SKM-1 treated with dmso at 0.1 percent for 144 hours (cell line): ENCODE measurements around the gene B3GNT4.
"Not testable (repeated sequence)": the region's sequence is repeated elsewhere in the genome, so short reads cannot be mapped to it uniquely, and the experiment has no call there.

Experiments
- DNase-seq: peaks from one replicate; lab custom pipeline; 2025; ENCODE audit not compliant: unreplicated experiment; lab: John Stamatoyannopoulos, UW

The B3GNT4 gene

DNA sequence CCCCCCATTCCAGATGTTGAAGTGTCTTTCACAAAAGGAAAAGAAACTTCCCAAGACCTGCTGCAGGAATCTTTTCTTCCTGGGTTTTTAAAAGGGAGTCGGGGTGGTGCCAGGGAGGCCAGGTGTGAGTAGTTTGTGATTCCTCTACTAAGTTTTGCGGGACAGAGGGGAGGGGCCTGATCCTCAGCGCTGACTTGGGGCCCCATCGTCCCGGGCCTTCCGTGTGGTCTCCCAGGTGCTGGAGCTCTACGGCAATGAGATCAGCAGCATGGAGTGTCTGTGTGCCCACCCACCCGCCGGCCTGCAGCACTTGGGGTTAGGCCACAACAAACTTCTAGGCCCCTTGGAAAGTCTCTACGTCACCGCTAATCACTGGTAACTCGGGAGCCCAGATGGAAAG is 16.0 kb upstream of the B3GNT4 start:
- DNase-seq: no peak

DNA sequence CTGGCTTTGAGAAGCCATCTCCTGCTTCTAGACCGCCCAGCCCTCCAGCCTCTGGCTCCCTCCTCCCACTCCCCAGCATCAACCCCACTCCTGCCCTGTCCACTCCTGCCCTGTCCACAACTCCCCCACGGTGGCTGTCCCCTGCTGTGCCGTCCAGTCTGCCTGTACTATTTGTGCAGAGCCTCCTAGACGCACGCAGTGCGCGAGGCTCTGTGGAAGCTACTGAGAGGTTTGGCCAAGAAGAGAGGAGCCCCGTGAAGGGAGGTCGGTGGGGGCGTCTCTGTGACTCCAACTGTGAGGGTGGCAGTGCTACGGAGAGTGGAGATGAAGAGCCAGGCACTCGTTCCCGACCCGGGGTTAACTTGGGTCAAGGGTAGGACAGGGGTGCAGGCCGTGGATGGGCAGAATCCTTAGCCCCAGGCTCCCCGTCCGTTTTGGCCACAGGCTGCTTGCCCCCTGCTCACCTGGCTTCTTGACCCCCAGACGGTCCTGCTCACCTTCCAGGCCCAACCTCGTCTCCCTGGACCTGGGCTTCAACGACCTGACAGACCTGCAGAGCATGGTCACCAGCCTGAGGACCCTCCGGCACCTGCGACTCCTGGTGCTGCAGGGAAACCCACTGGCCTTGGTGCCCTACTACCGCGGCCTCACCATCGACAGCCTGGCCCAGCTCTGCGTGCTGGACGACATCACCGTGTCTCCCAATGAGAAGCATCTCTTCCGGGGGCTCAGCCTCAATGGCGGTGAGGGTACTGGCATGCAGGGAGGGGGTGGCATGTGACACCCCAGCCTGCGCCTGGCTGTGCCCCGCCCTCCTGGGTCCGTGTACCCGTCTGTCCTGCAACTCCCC is 13.7 kb upstream of the B3GNT4 start:
- DNase-seq: no peak

DNA sequence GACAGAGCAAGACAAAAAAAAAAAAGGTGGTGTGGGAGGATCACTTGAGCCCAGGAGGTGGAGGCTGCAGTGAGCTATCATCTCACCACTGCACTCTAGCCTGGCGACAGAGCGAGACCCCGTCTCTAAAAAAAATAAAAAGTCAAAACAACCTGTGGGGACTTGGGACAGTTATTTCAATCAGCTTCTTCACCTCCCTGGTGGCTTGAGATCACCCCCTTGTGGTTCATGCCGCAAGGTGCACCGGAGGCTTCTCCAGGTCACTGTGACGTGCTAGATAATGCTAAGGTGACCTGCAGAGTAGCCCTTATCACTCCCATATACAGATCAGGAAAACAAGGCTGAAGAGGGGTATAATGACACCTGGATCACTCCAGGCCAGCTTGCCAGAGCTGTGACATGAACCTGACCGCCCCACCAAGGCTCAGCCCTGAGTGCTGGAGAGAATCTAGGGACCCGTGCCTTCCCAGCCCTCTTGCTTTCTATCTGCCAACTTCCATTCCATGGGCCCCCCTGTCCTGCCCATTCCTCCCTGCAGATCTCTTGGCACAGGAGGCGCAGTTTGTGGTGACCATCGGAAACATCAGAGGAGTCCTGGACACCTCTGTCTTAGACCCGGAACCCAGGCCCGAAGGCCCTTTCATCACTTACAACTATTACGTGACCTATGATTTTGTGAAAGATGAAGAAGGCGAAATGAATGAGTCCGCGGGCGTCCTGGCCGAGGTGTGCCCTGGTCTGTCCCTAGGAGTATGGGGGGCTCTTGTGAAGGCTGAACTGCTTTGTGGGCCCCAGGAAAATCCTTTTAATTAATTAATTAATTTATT is 12.5 kb upstream of the B3GNT4 start:
- peak; percentile 1 for DNase-seq

DNA sequence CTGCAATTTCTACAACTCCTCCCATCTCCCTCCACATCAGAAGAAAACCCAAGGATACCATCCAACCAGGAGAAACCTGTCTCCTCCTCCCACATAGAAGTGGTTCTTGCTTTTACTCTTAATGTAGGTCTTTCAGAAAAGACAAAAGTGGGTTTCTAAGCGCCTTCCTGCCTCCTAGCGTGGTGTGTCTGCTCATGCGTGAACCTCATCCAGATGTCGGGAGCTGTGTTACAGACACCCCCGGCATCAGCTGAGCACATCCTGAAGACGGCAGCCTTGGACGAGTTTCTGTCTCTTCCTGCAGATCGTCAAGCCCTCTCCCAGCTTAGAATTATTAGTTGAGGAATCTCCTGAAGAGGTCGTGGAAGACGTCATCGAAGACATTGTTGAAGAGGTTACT is 11.1 kb upstream of the B3GNT4 start:
- DNase-seq: no peak

DNA sequence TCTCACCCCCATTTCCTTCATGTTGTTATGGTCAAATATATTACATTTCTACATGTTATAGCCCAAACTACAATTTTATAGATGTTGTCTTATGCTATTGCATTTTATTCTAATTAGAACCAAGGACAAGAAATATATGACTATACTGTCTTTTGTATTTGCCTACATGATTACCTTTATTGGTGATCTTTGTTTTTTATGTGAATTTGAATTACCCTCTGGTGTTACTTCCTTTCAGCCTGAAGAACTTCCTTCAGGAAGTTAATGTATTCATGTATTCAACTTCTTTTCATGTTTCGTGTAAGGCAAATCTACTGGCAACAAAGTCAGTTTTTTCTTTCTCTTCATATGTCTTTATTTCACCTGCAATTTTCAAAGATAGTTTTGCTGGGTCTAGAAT is 8.7 kb upstream of the B3GNT4 start:
- no peak for DNase-seq

DNA sequence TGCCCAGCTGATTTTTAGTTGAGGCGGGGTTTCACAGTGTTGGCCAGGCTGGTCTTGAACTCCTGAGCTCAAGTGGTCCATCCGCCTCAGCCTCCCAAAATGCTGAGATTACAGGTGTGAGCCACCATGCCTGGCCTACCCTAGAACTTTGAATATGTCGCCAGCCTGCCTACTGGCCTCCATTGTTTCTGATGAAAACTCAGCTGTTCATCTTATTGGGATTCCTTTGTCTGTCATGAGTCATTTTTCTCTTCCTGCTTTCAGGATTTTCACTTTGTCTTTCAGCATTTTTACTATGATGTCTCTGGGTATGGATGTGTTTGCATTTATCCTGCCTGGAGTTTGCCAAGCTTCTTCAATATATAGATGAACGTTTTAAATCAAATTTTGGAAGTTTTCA is 8.1 kb upstream of the B3GNT4 start:
- DNase-seq: no peak

DNA sequence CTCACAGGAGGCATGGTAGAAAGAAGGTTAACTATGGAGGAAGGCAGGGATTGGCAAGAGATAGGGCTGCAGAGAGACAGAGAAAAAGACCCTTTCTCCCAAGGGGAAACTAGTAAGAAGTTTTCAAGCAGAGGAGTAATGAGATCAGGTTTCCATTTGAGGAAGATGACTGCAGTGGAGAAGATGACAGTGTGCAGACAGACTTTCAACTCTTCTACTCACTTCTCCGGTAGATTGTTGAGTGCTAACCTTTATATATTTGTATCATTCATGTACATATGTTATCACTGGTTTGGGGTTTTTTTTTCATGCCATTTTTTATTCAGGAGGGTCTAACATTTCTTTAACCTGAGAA is 5.9 kb upstream of the B3GNT4 start:
- DNase-seq: no peak

DNA sequence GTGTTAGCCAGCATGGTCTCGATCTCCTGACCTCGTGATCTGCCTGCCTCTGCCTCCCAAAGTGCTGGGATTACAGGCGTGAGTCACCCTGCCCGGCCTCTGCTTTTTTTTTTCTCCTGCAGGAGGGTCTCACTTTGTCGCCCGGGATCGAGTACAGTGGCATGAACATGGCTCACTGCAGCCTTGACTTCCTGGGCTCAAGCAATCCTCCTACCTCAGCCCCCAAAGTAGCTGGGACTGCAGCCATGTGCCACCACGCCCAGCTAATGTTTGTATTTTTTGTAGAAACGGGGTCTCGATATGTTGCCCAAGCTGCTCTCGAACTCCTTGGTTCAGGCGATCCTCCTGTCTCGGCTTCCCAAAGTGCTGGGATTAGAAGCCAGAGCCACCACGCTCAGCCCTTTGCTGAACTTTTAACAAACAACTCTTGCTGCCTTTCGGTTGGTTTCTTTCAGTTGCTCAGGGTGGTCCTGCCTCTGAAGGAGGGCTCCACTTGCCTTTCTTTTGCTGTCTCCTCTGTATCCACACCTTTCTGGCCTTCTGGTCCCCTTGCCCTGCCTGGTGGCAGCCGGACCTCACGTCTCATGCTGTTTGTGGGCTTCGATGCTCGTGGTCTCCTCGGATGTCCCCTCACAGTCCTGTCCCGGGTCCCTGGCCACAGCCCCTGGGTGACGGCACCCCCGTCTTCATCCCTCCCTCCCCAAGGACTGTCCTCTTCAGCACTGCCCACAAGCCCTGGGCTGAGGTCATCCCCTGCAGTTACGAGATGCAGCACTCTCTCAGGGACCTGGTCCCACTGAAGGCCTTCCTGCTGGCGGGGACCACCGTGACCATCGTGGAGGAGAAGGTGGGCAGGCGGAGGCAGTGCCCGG is 3.8 kb upstream of the B3GNT4 start:
- no peak for DNase-seq

DNA sequence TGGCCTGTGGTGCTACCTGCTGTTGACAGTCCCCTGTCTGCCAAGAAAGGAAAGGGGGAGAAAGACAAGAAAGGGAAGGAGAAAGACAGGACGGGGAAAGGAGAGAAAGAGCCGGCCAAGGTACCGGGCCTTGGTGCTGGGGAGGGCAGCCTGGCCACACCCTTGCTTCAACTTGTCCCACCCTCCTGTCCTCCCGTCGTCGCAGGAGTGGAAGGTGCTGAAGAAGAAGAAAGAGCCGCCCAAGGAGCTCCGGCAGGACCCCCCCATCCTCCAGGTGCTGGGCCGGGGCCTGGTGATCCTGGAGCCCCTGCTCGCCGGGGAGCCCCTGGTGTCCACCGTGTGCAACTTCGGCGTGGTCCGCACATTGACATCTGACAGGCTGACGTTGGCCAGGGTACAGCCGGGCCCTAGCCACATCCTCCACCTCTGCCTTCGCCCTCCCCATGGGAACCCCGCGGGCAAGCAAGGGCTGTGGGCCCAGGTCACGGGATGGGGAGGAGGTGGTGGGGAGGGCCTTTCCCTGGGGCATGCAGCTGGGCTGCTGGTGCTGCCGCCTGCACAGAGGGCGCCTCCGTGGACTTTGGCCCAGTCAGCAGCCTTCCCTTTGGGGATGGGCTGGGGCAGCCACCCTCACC is 2.9 kb upstream of the B3GNT4 start:
- DNase-seq: no peak

DNA sequence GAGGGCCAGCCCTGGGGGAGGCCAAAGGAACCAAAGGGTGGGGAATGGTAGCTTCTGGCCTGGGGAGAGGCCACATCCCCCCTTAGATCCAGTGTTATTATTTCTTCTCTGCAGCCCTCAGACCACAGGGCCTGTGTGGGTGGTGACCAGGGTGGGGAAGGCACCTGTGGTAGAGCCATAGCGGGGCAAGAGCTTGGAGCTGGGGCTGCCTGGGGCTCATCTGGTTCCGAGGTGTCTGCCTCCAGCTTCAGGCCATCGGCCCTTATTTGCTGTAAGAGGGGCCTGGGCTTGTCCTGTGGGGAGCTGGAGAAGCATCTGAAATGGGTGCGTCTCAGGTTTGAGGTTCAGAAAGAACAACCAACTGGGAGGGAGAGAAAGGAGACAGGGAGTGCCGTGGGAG is 2.1 kb upstream of the B3GNT4 start:
- DNase-seq: no peak

DNA sequence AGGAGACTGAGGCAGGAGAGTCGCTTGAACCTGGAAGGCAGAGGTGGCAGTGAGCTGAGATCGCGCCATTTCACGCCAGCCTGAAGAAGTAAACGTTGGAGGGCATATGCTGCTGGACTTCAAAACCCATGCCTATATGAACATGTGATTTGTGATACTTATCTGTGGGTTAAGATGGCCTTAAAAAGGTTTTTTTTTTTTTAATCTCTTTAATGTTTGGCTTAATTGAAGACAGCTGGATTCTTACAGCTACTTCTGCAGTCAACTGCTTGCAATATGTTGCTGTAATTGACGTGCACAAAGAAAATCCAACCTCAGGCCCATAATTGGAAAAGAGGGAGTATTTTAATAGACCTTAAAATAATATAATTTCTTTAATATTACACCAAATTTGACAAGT is 1.5 kb upstream of the B3GNT4 start:
- DNase-seq: no peak

DNA sequence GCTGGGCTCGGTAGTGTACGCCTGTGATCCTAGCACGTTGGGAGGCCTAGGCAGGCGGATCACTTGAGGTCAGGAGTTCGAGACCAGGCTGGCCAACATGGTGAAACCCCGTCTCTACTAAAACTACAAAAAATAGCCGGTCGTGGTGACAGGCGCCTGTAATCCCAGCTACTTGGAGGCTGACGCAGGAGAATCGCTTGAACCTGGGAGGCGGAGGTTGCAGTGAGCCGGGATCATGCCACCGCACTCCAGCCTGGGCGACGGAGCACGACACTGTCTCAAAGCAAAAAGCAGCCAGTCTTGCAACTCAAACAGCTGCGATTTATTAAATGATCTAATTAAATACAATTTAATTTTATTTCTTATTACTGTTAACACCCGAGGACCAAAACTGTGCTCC is 698 bp upstream of the B3GNT4 start:
- not testable (repeated sequence) for DNase-seq

DNA sequence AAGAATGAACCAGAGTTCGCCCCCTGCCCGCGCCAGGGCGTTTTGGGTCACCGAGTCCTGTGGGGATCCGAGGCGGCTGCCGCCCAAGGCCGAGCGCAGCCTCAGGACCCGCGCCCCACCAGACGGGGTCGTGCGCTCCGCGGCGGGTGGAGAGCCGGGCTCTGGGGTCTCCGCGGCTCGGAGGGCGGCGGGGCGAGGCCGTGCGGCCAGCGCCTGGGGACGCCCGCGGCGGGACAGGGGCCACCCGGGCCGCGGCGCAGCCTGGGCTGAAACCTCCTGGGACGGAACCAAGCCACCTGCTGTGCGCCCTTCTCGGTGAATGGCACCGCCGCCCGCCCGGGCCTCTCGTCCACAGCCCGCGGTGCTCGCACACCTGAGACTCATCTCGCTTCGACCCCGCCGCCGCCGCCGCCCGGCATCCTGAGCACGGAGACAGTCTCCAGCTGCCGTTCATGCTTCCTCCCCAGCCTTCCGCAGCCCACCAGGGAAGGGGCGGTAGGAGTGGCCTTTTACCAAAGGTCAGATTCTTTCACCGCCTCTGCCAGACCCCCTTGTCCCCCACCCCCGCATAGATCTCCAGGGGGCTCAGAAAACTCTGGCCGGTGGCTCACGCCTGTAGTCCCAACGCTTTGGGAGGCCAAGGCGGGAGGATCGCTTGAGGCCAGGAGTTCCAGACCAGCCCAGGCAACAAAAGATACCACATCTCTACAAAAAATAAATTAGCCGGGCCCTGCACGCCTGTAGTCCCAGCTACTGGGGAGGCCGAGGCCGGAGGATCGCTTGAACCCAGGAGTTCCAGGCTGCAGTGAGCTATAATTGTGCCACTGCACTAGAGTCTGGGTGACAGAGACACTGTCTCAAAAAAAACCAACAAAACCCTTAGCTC is 901 bp downstream of the B3GNT4 start:
- DNase-seq: no peak

DNA sequence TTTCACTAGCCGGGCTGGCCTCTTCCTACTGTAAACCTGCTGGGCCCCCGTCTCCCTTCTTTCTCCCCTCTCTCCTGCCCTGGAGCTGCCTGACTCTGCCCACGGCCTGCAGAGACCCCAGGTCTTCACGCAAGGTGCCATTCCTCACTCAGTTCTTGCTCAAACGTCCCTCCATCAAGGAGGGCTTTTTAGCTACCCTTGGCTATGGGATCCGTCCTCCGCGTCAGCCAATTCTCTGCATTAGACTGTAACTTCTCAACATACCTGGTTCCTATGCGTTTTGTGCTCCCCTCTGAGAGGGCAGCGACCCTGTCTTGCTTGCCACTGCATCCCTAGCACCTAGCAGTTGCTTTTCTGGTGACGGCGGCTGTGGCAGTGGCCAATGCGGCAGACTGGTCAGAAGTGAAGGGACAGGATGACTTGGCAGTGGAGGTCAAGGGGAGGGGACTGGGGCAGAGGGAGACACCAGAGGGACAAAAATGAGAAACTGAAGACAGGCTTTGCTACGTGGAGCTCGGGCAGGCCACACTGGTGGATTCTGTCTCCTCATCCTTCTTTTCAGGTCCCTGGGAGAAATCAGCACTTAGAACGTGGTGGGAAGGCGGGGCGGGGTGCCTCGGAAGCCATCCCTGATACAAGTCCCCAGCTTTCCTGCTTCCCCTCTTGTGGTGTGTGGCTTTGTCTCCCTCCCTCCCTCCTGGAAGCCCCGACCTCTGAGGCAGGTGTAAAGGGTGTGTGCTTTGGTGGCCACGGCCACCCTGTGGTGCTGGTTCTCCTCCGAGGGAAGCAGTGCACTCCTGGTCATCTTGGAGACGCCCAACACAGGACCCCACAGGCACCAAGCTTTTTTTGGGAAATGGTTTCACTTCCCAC is 1.8 kb downstream of the B3GNT4 start:
- no peak for DNase-seq

DNA sequence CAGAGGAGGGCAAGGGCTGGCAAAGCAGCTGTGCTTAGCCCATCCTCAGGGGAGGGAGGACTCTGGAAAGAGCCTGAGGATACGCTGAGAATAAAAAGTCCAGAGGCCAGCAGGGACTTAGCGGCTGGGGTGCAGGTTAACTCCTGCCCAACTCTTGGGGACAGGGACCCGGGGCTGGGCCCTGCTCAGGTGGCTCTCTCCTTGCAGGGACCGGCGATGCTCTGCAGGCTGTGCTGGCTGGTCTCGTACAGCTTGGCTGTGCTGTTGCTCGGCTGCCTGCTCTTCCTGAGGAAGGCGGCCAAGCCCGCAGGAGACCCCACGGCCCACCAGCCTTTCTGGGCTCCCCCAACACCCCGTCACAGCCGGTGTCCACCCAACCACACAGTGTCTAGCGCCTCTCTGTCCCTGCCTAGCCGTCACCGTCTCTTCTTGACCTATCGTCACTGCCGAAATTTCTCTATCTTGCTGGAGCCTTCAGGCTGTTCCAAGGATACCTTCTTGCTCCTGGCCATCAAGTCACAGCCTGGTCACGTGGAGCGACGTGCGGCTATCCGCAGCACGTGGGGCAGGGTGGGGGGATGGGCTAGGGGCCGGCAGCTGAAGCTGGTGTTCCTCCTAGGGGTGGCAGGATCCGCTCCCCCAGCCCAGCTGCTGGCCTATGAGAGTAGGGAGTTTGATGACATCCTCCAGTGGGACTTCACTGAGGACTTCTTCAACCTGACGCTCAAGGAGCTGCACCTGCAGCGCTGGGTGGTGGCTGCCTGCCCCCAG is 2.8 kb downstream of the B3GNT4 start:
- no peak for DNase-seq

DNA sequence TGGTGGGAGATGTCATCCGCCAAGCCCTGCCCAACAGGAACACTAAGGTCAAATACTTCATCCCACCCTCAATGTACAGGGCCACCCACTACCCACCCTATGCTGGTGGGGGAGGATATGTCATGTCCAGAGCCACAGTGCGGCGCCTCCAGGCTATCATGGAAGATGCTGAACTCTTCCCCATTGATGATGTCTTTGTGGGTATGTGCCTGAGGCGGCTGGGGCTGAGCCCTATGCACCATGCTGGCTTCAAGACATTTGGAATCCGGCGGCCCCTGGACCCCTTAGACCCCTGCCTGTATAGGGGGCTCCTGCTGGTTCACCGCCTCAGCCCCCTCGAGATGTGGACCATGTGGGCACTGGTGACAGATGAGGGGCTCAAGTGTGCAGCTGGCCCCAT is 3.5 kb downstream of the B3GNT4 start:
- DNase-seq: no peak

DNA sequence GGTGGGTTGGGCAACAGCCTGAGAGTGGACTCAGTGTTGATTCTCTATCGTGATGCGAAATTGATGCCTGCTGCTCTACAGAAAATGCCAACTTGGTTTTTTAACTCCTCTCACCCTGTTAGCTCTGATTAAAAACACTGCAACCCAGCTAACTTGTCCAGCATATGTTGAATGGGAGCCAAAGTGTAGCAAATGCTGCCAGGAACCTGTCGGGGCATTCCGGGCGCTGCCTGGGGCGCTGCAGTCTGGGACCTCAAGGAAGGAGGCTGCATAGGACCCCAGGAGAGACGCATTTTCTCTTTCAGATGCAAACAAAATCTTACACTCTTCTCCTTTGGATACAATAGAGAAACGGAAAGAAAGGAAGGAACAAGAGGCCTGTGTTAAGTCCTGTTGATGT is 3.9 kb downstream of the B3GNT4 start:
- no peak for DNase-seq

DNA sequence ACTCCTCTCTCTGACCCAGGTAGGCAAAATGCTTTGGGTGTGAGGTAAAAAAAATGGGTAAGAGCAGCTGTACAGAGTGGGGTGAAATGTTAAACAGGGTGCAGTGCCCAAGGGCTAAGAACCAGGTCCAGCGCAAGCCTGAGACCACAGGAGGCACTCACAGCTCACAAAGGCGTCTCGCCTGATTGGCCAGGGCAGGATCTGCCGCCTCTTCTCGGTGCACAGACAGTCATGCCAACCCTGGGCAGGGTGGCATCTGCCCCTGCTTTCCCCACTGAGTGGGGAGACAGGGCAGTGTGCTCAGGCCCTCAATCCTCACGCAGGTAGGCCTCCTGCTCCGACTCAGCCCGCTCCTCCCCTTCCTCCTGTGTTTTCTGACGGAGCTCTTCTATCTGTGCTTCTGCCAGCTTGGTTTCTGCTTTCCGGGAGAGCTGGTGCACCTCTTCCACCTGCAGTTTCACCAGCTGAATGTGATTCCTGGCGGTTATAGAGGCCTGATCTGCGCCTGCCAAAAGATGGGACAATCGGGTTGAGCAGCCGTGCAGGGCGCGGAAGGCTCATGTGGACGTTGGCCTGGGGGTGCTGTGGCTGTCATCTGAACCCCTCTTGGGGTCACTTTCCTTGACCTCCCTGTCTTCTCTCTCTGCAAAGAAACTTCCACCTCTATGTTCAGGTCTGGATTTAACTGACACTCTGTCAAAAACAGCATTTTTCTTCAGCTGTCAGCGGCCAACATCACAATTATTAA is 4.7 kb downstream of the B3GNT4 start:
- DNase-seq: no peak
